ENCODE data around the gene PLPP3.

- TF ChIP-seq, protein P1, sequence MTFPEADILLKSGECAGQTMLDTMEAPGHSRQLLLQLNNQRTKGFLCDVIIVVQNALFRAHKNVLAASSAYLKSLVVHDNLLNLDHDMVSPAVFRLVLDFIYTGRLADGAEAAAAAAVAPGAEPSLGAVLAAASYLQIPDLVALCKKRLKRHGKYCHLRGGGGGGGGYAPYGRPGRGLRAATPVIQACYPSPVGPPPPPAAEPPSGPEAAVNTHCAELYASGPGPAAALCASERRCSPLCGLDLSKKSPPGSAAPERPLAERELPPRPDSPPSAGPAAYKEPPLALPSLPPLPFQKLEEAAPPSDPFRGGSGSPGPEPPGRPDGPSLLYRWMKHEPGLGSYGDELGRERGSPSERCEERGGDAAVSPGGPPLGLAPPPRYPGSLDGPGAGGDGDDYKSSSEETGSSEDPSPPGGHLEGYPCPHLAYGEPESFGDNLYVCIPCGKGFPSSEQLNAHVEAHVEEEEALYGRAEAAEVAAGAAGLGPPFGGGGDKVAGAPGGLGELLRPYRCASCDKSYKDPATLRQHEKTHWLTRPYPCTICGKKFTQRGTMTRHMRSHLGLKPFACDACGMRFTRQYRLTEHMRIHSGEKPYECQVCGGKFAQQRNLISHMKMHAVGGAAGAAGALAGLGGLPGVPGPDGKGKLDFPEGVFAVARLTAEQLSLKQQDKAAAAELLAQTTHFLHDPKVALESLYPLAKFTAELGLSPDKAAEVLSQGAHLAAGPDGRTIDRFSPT (tag by site-specific recombination; IDR thresholded peaks at IDR 0.05), result no peak
- no peak for TF ChIP-seq ZNF510 (tag by site-specific recombination; IDR thresholded peaks at IDR 0.05; ENCODE audit: insufficient replicate concordance)
- TF ChIP-seq, protein P2, sequence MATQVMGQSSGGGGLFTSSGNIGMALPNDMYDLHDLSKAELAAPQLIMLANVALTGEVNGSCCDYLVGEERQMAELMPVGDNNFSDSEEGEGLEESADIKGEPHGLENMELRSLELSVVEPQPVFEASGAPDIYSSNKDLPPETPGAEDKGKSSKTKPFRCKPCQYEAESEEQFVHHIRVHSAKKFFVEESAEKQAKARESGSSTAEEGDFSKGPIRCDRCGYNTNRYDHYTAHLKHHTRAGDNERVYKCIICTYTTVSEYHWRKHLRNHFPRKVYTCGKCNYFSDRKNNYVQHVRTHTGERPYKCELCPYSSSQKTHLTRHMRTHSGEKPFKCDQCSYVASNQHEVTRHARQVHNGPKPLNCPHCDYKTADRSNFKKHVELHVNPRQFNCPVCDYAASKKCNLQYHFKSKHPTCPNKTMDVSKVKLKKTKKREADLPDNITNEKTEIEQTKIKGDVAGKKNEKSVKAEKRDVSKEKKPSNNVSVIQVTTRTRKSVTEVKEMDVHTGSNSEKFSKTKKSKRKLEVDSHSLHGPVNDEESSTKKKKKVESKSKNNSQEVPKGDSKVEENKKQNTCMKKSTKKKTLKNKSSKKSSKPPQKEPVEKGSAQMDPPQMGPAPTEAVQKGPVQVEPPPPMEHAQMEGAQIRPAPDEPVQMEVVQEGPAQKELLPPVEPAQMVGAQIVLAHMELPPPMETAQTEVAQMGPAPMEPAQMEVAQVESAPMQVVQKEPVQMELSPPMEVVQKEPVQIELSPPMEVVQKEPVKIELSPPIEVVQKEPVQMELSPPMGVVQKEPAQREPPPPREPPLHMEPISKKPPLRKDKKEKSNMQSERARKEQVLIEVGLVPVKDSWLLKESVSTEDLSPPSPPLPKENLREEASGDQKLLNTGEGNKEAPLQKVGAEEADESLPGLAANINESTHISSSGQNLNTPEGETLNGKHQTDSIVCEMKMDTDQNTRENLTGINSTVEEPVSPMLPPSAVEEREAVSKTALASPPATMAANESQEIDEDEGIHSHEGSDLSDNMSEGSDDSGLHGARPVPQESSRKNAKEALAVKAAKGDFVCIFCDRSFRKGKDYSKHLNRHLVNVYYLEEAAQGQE (tag by site-specific recombination; IDR thresholded peaks at IDR 0.05), result no peak
- no peak for TF ChIP-seq CTCF (tag by site-specific recombination; IDR thresholded peaks at IDR 0.05)
- TF ChIP-seq, protein P3, sequence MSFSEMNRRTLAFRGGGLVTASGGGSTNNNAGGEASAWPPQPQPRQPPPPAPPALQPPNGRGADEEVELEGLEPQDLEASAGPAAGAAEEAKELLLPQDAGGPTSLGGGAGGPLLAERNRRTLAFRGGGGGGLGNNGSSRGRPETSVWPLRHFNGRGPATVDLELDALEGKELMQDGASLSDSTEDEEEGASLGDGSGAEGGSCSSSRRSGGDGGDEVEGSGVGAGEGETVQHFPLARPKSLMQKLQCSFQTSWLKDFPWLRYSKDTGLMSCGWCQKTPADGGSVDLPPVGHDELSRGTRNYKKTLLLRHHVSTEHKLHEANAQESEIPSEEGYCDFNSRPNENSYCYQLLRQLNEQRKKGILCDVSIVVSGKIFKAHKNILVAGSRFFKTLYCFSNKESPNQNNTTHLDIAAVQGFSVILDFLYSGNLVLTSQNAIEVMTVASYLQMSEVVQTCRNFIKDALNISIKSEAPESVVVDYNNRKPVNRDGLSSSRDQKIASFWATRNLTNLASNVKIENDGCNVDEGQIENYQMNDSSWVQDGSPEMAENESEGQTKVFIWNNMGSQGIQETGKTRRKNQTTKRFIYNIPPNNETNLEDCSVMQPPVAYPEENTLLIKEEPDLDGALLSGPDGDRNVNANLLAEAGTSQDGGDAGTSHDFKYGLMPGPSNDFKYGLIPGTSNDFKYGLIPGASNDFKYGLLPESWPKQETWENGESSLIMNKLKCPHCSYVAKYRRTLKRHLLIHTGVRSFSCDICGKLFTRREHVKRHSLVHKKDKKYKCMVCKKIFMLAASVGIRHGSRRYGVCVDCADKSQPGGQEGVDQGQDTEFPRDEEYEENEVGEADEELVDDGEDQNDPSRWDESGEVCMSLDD (tag by site-specific recombination; IDR thresholded peaks at IDR 0.05), result no peak
- TF ChIP-seq ZNF654 (tag by site-specific recombination; IDR thresholded peaks at IDR 0.05; ENCODE audit: low read depth), result no peak
- TF ChIP-seq ZNF660 (tag by site-specific recombination; IDR thresholded peaks at IDR 0.05), result no peak
- TF ChIP-seq SP2 (tag by site-specific recombination; IDR thresholded peaks at IDR 0.05), result no peak
- no peak for TF ChIP-seq ZEB2 (tag by site-specific recombination; IDR thresholded peaks at IDR 0.05)
- no peak for TF ChIP-seq ZNF16 (tag by site-specific recombination; IDR thresholded peaks at IDR 0.05; ENCODE audit: low read depth)
- no peak for TF ChIP-seq ZNF335 (tag by site-specific recombination; conservative IDR thresholded peaks at IDR 0.05)
- TF ChIP-seq ZNF521 (tag by site-specific recombination; IDR thresholded peaks at IDR 0.05), result no peak
Measured at GRCh38 chr1:56511364-56511763, 68.0 kb downstream of the PLPP3 start.

All from HEK293 (cell line).